Astrocyte of the hippocampus (primary cell): ENCODE results near the gene SCN2B.

Experiments
- DNase-seq: peaks from one replicate; pipeline ENCODE4 v3.0.0; 2011; ENCODE audit warnings: low read depth, low spot score

Gene SCN2B

DNA sequence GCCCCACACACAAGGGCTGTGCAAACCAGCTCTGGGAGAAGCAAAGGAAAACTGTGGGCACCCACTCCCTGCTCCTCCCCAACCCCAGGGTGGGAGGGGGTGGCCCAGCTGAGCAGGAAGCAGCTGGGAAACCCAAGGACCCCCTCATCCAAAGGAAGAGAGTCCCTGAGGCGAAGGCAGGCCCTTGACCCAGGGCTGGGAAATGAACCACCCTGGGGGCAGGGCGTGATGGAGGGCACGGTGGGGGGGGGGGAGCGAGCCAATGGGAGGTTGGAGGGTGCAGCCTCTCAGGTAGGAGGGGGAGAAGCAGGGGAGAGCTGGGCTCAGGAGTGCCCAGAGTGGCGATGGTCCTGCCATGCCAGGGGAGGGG is 40.7 kb downstream of the SCN2B start:
- DNase-seq = no peak

DNA sequence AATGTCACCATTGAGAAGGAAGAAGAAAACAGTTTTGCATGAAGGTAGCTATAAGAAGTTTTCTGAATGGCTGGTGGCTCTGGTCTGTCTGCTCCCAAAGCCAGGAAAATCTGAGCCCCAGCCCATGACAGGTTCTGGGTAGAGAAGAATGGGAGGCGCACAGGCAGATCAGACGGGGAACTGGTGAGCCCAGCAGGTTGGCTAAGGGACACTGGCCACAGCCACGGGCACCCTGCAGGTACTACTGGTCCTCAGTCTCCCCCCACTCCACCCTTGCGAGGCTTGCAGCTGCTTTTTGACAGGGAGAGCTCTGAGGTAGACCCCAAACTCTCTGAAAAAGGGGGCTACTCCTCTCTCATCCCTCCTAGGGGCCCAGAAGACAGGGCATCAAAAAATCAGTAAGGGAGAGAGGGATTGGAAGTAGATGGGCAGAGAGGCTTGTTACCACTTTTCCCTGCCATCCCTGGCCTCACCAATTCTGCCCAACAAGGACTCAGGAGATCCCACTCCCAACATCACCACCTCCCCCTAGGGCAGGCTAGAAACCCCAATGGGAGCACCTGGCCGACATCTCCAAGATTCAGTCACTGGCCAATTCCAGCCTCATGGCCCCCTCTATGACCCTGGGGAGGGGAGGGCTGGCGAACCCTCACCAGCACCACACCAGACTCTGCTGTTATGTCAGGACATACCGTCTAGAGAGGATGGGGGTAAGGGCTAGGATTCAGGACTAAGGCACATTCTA is 41.2 kb downstream of the SCN2B start:
- no peak for DNase-seq

DNA sequence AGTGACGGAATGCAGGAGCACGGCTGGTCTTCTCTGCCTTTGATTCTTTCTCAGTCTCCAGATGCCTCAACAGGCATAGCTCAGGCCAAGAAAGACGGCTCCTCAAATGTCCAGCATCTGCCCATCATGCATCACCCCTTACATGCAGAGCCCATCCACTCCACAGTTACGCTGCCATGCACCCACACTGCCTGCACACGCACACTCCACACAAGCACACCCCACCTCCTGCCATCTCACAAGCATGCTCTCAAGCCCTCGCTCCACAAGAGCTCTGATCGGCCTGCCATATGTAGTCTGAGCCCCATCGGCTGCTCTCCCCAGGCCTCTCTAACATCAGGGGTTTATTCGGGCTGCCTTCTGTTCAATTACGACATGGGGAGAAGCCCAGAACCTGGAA is 42.6 kb downstream of the SCN2B start:
- no peak for DNase-seq

DNA sequence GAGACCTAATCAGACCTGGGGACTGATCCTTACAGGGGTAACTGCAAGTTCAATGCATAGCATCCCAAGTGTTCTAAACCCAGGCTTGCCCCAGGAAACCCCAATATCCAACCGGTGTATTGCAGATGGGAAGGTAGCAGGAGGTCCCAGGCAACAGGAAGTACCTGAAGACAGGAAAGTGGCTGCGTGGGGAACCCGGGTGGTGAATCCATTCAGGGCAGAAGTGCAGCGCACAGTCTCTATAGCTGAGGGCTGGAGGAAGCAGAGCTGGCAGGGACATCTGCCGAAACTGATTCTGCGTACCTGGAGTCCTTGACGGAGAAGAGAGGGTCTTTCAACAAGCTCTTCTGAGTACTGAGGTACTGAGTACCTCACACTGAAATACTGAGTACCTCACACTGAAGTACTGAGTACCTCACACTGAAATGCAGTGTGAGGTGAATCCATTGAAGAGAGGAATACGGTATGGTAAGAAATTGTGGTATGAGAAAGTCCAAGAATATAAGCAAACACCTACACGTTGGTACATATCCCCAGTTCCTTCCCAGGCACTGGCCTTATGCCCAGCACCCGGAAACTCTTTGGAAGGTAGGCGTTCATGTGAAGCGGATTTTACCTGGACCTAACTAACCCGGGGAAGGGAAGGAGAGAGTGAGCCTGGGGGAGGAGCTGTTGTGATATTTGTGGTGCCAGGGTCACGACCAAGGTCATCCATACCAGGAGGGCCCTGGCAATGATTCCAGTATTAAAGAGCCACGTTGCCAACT is 43.9 kb downstream of the SCN2B start:
- DNase-seq = no peak

DNA sequence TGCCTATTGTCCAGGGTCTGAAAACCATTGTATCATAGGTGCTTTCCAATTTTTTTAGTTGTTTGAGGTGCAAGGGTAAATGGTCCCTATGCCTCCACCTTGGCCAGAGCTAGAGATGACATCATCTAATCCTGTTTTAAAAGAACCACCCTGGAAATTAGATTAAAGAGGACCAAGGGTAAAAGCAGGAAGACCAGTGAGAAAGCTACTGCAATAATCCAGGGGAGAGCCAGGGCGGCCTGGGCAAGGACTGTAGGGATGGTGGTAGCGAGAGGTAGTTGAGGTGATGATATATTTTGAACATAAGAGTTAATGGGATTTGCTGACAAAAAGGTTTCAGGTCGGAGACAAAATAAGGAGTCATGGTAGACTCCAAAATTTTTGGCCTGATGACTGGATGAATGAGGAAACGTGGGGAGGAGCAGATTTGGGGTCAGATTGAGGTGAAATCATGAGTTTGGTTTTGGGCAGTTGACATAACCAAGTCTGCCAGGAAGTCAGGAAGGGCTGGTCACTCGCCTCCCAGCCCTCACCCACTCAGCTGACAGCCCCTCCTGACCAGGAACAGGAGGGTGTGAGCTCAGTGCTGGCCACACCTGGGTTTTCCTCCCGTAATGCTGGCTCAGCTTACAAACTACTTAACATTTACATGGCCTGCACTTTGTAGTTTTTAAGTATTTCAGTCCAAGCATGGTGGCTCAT is 46.8 kb downstream of the SCN2B start:
- no peak for DNase-seq

DNA sequence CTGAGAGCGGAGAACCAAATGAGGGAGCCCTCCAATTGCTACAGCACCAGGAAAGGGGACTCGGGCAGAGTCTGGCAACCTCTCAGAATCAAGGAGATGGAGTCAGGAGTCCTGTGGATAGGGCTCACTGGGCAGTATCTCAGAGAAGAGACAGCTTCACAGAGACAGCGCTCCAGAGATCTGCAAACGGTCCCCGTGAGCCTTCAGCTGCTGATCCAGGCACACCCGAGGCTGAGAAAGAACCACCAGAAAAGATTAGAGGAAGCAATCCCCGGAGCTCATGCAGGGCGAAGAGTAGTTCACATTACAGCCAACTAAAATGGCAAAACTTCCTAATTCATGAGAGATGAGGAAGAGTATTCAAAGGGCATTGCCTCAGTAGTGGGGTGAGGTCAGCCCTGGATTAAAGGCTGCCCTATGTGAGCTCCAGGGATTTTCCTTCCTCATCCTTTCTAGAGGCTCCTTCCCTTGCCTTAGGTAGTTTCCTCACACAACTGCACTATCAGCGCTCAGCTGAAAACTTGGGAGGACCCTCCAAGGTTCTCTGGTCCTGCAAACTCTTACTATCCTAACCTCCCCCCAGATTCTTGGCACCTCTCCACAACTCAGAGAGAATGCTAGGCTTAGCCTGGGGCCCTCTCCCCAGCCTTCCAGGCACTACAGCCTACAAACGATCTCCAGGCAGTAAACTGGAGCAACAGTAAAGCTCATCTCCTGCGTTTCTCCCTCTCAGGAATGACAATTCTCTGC is 47.5 kb downstream of the SCN2B start:
- no peak for DNase-seq

DNA sequence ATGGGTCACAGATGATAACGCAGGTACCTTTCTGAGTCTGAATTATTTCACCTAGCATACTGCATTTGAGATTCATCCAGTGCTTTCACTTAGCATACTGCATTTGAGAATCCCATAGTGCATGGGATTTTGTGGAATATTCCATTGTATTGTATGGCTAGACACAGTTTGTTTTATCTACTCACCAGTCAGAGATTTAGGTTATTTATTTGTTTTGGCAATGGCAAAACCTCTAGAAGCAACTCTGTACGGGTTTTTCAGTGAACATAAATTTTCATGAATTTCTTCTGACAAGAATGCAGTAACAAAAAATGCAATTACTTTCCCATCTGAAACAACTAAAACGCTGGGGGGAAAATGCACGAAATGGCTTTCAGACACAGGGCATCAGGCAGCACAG is 48.1 kb downstream of the SCN2B start:
- no peak for DNase-seq

DNA sequence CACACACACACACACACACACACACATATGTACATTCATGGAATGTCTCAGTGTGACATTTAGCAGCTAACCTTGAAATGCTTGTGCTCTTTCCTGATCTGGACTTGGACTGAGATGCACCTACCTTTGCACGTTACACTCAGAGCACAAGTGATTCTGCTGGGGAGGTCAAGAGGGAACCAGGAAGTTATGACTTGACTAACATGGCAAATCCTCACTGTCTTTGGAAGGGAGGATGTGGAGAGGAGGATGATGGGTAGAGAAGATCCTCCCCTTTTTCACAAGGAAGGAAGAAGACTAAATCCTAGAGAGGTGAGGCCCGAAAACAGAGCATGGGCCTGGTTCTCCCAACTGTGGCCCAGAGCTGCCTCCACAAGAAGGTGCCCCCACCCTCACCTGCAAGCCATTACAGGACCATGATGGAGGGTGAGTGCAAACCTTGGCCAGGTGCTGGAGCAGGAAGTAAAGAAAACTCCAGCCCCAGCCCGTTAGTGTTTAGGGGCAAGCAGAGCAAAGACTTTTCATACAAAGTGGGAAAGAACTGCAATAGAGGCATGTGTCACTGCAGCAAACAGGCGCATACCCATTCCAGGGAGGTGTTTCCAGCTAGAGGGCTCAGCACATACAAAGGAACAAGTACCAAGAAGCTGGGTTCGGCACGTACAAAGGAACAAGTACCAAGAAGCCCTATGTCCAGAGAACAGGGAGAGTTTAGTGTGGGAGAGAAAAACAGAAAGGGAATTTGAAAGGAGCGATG is 50.2 kb downstream of the SCN2B start:
- no peak for DNase-seq

DNA sequence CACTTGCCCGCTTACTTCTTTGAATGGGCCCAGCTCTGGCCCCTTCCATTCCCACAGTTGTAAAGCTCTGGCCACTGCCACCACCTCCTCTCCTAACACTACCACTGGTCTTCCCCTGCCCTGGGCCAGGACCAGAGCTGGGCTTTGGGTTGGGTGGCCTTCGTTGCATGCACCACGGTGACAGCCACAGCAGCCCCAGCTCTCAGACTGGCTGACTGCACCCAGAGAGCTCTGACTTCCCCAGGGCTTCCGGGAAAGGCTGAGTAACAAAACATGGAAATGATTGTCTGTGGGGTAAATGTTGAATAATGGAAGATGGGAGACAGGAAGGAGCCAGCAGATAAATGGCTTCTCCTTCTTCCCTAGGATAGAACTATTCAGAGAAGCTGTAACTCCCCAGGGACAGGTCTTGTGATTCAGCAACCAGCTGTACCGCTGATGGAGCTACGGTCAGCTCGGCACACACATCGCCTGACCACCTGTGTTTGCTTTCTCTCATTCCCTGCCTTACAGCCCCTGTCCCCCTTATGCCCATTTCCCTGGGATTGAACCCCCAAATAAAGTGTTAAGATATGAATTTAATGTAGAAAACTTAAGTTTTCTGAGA is 51.4 kb downstream of the SCN2B start:
- no peak for DNase-seq

DNA sequence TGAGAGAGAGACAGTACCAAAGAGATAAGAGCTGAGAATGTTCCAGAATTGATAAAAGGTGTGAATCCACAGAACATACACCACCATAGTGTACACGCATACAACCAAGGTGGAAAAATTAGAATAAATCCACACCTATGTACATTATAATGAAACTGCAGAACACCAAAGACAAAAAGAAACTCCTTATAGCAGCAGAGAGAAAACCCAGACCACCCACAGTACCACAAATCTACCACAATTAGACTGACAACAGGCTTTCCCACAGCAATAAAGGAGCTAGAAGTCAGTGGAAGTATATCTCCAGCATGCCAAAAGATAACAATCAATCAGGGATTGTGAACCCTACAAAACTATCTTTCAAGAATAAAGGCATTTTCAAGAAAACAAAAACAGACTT is 55.6 kb downstream of the SCN2B start:
- no peak for DNase-seq

DNA sequence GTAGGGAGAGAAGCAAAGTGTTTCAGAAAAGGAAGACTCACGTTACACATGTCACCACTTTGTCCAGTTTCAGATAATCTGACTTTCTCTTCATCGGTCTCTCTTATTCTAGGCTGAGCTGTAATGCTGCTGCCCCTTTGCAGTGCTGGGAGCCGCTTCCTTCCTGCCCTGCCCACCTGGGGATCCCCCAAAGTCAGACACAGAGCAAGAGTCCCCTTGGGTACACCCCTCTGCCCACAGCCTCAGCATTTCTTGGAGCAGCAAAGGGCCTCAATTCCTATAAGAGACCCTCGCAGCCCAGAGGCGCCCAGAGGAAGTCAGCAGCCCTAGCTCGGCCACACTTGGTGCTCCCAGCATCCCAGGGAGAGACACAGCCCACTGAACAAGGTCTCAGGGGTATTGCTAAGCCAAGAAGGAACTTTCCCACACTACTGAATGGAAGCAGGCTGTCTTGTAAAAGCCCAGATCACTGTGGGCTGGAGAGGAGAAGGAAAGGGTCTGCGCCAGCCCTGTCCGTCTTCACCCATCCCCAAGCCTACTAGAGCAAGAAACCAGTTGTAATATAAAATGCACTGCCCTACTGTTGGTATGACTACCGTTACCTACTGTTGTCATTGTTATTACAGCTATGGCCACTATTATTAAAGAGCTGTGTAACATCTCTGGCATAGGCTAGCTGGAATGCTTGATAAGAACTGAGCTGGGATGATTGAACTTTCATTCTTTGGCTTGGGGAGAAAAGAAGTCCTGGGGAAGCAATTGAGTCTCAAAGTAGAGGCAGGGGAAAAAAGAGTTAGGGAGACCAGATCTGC is 58.4 kb downstream of the SCN2B start:
- no peak for DNase-seq

DNA sequence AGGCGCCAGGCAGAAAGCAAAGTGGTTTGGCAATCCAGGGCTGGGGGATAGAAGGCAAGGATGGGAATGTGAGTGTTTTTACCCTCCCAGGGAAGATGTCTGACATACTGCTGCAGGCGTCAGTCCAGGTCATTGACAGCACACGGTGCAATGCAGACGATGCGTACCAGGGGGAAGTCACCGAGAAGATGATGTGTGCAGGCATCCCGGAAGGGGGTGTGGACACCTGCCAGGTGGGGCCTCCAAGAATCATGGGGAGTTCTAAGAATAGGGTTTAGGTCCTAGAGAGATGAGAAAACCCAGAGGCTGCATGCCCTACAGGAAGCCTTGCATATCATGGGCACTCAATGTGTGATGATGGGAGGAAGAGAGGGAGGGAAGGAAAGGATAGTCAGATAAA is 61.4 kb downstream of the SCN2B start:
- DNase-seq = no peak

DNA sequence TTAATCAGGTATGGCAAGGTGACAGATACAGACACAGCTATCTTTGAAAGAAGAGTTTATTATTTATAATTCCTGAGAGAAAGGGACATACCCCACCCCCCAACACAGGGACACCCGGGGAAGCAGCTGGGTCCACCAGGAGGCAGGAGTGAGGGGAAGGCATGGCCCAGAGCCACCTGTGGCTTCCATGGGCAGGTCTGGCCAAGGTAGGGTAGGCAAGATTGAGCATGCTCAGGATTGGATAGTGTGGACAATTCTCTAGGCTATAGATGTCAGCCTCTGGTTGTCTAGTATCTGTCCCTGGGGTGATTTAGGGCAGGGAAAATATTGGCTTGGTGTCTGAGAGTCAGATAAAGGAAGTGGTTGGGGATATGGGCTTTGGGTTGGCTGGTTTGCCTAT is 62.2 kb downstream of the SCN2B start:
- no peak for DNase-seq

DNA sequence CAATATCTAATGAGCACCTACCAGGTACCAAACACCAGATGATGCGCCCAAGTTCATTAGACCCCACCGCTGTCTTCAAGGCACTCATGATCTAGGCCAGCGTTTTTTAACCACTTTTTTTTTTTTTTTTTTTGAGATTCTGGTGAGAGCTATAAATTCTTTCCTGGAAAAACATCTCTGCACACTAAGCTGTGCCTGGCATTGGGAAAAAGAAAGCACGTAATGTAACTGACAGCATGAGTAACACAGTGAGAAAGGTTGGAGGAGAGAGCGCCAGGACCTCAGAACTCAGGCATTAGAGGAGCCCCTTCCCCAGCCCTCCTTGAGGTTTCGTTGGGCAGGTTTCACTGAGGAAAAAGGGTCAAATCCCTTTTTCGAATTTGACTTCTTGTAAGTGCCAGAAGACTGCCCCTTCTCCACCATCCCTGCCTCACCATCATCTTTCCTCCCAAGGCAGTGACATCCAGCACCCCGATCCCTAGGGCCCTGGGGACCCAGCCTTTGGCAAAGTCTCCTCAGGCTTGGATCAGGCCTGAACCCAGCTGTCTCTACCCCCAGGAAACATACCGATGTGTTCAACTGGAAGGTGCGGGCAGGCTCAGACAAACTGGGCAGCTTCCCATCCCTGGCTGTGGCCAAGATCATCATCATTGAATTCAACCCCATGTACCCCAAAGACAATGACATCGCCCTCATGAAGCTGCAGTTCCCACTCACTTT is 63.6 kb downstream of the SCN2B start:
- no peak for DNase-seq
